Measurements from ENCODE around the gene CDC42BPB. TPM values are rescaled to one million over a fixed set of nuclear protein-coding genes. Genes with fewer than 3 reads are reported as not detected.

CDC42BPB gene
- total RNA-seq, 1 donor from 2014 or later, result 103 TPM

GRCh38 chr14:103023881-103024473 lies 33.4 kb downstream of the CDC42BPB start:
- no peak for DNase-seq (ENCODE audit: low spot score in 2 of 2, unreplicated experiment in 2 of 2)
- no peak for TF ChIP-seq CTCF (IDR thresholded peaks at IDR 0.05; ENCODE audit: unreplicated experiment)
- Mint-ChIP-seq H3K4me3 (peak overlapping the region; percentile 49), H3K36me3 (peaks cover 23% of the 10 kb centered on the region), H3K27ac (peak overlapping the region; percentile 91), H3K27me3 (ENCODE audit: low read depth) (no peaks in the 10 kb centered on the region), H3K4me1 (peaks cover 19% of the 10 kb centered on the region), H3K9me3 (peaks cover 8% of the 10 kb centered on the region)

GRCh38 chr14:103022685-103023044 lies 34.7 kb downstream of the CDC42BPB start:
- H3K4me1 Mint-ChIP-seq, result peaks cover 26% of the 10 kb centered on the region
- H3K27me3 Mint-ChIP-seq (ENCODE audit: low read depth), result no peaks in the 10 kb centered on the region
- H3K4me3 Mint-ChIP-seq, result no peak overlapping the region

GRCh38 chr14:103022002-103022684 lies 35.2 kb downstream of the CDC42BPB start:
- Mint-ChIP-seq H3K9me3 (peaks cover 8% of the 10 kb centered on the region), H3K4me1 (peaks cover 26% of the 10 kb centered on the region), H3K27ac (no peak overlapping the region), H3K36me3 (peaks cover 23% of the 10 kb centered on the region), H3K4me3 (no peak overlapping the region), H3K27me3 (ENCODE audit: low read depth) (no peaks in the 10 kb centered on the region)
- no peak for DNase-seq (ENCODE audit: low spot score in 2 of 2, unreplicated experiment in 2 of 2)
- TF ChIP-seq CTCF (IDR thresholded peaks at IDR 0.05; ENCODE audit: unreplicated experiment), result no peak

More at GRCh38 chr14:103022685-103023044, 34.7 kb downstream of the CDC42BPB start:
- peaks cover 8% of the 10 kb centered on the region for H3K9me3 Mint-ChIP-seq
- DNase-seq (ENCODE audit: low spot score in 2 of 2, unreplicated experiment in 2 of 2), result no peak
- H3K36me3 Mint-ChIP-seq, result peaks cover 23% of the 10 kb centered on the region
- TF ChIP-seq CTCF (IDR thresholded peaks at IDR 0.05; ENCODE audit: unreplicated experiment), result no peak
- no peak overlapping the region for H3K27ac Mint-ChIP-seq

- no peak overlapping the region for H3K4me3 Mint-ChIP-seq
- H3K27me3 Mint-ChIP-seq (ENCODE audit: low read depth), result no peaks in the 10 kb centered on the region
- peaks cover 26% of the 10 kb centered on the region for H3K4me1 Mint-ChIP-seq
- TF ChIP-seq CTCF (IDR thresholded peaks at IDR 0.05; ENCODE audit: unreplicated experiment), result no peak
- H3K9me3 Mint-ChIP-seq, result peaks cover 5% of the 10 kb centered on the region
- peaks cover 21% of the 10 kb centered on the region for H3K36me3 Mint-ChIP-seq
- H3K27ac Mint-ChIP-seq, result peak overlapping the region; percentile 39
- DNase-seq (ENCODE audit: low spot score in 2 of 2, unreplicated experiment in 2 of 2), result no peak
These were observed 35.7 kb downstream of the CDC42BPB start for GRCh38 chr14:103021684-103022001.

- no peak for TF ChIP-seq CTCF (IDR thresholded peaks at IDR 0.05; ENCODE audit: unreplicated experiment)
- H3K4me1 Mint-ChIP-seq, result peaks cover 26% of the 10 kb centered on the region
- no peak overlapping the region for H3K4me3 Mint-ChIP-seq
- DNase-seq (ENCODE audit: low spot score in 2 of 2, unreplicated experiment in 2 of 2), result no peak
- H3K27me3 Mint-ChIP-seq (ENCODE audit: low read depth), result no peaks in the 10 kb centered on the region
- H3K36me3 Mint-ChIP-seq, result peaks cover 22% of the 10 kb centered on the region
- H3K27ac Mint-ChIP-seq, result no peak overlapping the region
- peaks cover 7% of the 10 kb centered on the region for H3K9me3 Mint-ChIP-seq
These were observed 36.8 kb downstream of the CDC42BPB start for GRCh38 chr14:103020271-103021170.

All from mesothelial cell of epicardium (in vitro differentiated cells).